Activated CD4-positive, alpha-beta memory T cell treated with anti-CD3 and anti-CD28 coated beads, Interleukin-2, amount 10 ng/mL, durations not matched to agents 7 days and 5 days (primary cell): ENCODE measurements around the gene SAXO2. TPM values are rescaled to one million over a fixed set of nuclear protein-coding genes. Genes with fewer than 3 reads are reported as not detected.
"Not testable (repeated sequence)": the region's sequence is repeated elsewhere in the genome, so short reads cannot be mapped to it uniquely, and the experiment has no call there.

Source experiments
- CTCF ChIA-PET: fragments of 350-600 bp; sonication (Branson Sonifier 250); formaldehyde crosslinking; loops from one replicate; lab custom pipeline; 2021; ENCODE audit warnings: antibody characterized with exemption, inconsistent platforms; lab: Charles Lee
- POLR2A ChIA-PET: fragments of 350-600 bp; sonication (Branson Sonifier 250); formaldehyde crosslinking; loops from one replicate; lab custom pipeline; 2021; ENCODE audit warnings: antibody characterized with exemption; lab: Charles Lee
- DNase-seq: peaks from one replicate; pipeline ENCODE4 v3.0.0-alpha.2; 2020
- H3K27ac Mint-ChIP-seq: one replicate; pipeline ENCODE4 v1.8.0; 2021; ENCODE audit warnings: mild to moderate bottlenecking, mixed read lengths
- H3K27me3 Mint-ChIP-seq: one replicate; pipeline ENCODE4 v1.8.0; 2021; ENCODE audit warnings: mixed read lengths
- H3K36me3 Mint-ChIP-seq: one replicate; pipeline ENCODE4 v1.8.0; 2021; ENCODE audit warnings: low read depth, mixed read lengths
- H3K4me1 Mint-ChIP-seq: one replicate; pipeline ENCODE4 v1.8.0; 2021; ENCODE audit warnings: mixed read lengths
- H3K4me3 Mint-ChIP-seq: one replicate; pipeline ENCODE4 v1.8.0; 2021; ENCODE audit warnings: mild to moderate bottlenecking, mixed read lengths
- H3K9me3 Mint-ChIP-seq: one replicate; pipeline ENCODE4 v1.8.0; 2021; ENCODE audit warnings: mixed read lengths
- total RNA-seq, 2 experiments: library from RNA; stranded (reverse); gene quantifications; one replicate each; pipeline ENCODE4 v1.2.3, GENCODE V29; 2021

The SAXO2 gene
- total RNA-seq, 2 experiments from 2014 or later = 0.60 TPM; not detected in 1

DNA sequence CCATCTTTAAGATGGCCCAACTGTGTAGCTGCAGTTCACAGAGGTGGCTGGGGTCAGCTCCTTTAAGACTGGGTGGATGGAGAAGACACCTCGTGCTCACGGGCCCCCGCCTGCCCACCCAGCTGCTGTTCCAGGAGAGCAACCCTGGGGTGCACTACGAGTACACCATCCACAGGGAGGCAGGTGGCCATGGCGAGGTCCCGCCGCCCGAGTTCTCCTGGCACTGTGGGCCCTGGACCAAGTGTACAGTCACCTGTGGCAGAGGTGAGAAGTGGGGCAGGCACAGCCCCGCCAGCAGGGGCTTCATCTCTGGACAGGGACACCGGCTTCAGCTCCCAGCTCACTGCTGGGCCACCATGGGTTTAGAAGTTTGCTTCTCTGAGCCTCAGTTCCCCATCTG is 59.9 kb downstream of the SAXO2 start:
- H3K36me3 Mint-ChIP-seq = not testable (repeated sequence)

DNA sequence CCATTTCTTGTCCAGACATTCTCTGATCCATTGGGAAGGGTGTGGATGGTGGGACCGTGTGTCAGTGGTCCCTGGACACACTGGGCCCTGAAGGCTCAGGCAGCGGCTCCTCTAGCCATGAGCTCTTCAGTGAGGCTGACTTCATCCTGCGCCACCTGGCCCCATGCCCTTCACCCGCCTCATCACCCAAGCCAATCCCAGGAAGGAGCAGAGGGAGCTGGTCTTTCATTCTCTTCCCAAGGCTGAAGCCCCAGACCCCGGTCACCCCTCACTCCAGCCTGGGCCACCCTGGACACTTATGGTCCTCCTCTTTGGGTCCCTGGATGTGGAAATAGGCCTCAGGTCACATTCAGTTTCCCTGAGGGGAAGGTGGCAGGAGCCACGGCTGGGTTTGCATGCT is 62.2 kb downstream of the SAXO2 start:
- H3K27me3 Mint-ChIP-seq, DNase-seq, H3K4me1 Mint-ChIP-seq, H3K4me3 Mint-ChIP-seq, H3K9me3 Mint-ChIP-seq, H3K36me3 Mint-ChIP-seq, POLR2A ChIA-PET, H3K27ac Mint-ChIP-seq, CTCF ChIA-PET: not testable (repeated sequence)

More for the DNA sequence above, 59.9 kb downstream of the SAXO2 start:
- H3K27ac Mint-ChIP-seq, H3K9me3 Mint-ChIP-seq, CTCF ChIA-PET, DNase-seq, H3K27me3 Mint-ChIP-seq, POLR2A ChIA-PET, H3K4me3 Mint-ChIP-seq, H3K4me1 Mint-ChIP-seq: not testable (repeated sequence)

DNA sequence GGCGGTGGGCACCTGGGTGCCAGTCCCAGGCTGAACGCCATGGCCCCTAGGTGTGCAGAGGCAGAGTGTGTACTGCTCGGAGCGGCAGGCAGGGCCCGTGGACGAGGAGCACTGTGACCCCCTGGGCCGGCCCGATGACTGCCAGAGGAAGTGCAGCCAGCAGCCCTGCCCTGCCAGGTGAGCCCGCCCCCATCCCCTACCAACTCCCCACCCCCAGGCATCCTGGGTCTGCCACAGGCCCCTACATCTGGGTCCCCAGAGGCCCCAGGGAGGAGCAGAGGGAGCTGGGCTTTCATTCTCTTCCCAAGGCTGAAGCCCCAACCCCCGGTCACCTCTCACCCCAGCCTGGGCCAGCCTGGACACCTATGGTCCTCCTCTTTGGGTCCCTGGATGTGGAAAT is 63.0 kb downstream of the SAXO2 start:
- H3K9me3 Mint-ChIP-seq, H3K4me3 Mint-ChIP-seq, H3K4me1 Mint-ChIP-seq, H3K36me3 Mint-ChIP-seq, CTCF ChIA-PET, DNase-seq, H3K27me3 Mint-ChIP-seq, POLR2A ChIA-PET, H3K27ac Mint-ChIP-seq: not testable (repeated sequence)

DNA sequence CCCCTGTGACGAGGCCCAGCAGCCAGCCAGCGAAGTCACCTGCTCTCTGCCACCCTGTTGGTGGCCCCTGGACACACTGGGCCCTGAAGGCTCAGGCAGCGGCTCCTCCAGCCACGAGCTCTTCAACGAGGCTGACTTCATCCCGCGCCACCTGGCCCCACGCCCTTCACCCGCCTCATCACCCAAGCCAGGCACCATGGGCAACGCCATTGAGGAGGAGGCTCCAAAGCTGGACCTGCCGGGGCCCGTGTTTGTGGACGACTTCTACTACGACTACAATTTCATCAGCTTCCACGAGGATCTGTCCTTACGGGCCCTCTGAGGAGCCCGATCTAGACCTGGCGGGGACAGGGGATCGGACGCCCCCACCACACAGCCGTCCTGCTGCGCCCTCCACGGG is 64.3 kb downstream of the SAXO2 start:
- H3K27me3 Mint-ChIP-seq, DNase-seq, H3K4me1 Mint-ChIP-seq, CTCF ChIA-PET, H3K27ac Mint-ChIP-seq, H3K9me3 Mint-ChIP-seq, POLR2A ChIA-PET, H3K4me3 Mint-ChIP-seq, H3K36me3 Mint-ChIP-seq: not testable (repeated sequence)

DNA sequence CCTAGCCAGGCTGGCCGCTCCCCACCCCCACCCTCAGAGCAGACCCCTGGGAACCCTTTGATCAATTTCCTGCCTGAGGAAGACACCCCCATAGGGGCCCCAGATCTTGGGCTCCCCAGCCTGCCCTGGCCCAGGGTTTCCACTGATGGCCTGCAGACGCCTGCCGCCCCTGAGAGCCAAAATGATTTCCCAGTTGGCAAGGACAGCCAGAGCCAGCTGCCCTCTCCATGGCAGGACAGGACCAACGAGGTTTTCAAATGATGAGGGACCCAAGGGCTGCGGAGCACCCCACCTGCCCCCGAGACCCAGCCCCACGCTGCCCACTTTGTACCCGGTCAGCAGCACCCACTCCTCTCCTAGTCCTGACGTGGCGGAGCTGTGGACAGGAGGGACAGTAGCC is 64.8 kb downstream of the SAXO2 start:
- H3K27me3 Mint-ChIP-seq, H3K9me3 Mint-ChIP-seq, H3K4me1 Mint-ChIP-seq, H3K27ac Mint-ChIP-seq, H3K4me3 Mint-ChIP-seq, CTCF ChIA-PET, DNase-seq, POLR2A ChIA-PET, H3K36me3 Mint-ChIP-seq: not testable (repeated sequence)

DNA sequence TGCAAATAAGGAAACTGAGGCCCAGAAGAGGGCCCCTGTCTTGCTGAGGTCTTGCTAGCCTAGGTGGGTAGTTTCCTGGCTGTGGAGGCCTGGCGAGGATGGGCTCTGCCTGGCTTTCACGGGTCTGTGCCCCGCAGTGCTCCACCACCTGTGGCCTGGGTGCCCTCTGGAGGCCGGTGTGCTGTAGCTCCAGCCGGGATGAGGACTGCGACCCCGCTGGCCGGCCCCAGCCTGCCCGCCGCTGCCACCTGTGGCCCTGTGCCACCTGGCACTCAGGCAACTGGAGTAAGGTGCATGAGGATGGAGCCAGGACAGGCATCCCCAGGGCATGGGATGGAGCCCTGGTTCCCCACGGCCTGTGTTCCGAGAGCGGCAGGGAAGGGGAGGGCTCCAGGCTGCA is 66.4 kb downstream of the SAXO2 start:
- H3K27me3 Mint-ChIP-seq, H3K4me3 Mint-ChIP-seq, DNase-seq, H3K36me3 Mint-ChIP-seq, CTCF ChIA-PET, POLR2A ChIA-PET, H3K4me1 Mint-ChIP-seq, H3K9me3 Mint-ChIP-seq, H3K27ac Mint-ChIP-seq: not testable (repeated sequence)

DNA sequence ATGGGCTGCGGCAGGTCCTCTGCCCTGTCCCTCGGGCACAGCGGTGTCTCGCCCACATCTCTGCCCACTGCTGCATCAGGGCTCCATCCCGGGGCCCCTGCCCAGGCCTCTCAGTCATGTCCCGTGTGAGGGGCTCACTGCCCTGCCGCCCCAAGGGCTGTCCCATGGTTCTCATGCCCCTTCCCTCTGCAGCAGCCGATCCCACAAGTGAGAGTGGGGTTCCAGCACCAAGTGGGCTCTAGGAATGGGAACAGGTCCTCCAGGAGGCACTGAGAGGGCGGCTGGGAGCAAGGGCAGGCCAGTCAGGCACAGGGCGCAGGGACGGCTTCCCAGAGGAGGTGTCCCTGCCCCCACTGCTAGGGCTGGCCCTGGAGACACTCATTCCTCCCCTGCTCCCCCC is 68.3 kb downstream of the SAXO2 start:
- H3K36me3 Mint-ChIP-seq, H3K4me3 Mint-ChIP-seq, H3K4me1 Mint-ChIP-seq, CTCF ChIA-PET, H3K9me3 Mint-ChIP-seq, H3K27me3 Mint-ChIP-seq, DNase-seq, POLR2A ChIA-PET, H3K27ac Mint-ChIP-seq: not testable (repeated sequence)

DNA sequence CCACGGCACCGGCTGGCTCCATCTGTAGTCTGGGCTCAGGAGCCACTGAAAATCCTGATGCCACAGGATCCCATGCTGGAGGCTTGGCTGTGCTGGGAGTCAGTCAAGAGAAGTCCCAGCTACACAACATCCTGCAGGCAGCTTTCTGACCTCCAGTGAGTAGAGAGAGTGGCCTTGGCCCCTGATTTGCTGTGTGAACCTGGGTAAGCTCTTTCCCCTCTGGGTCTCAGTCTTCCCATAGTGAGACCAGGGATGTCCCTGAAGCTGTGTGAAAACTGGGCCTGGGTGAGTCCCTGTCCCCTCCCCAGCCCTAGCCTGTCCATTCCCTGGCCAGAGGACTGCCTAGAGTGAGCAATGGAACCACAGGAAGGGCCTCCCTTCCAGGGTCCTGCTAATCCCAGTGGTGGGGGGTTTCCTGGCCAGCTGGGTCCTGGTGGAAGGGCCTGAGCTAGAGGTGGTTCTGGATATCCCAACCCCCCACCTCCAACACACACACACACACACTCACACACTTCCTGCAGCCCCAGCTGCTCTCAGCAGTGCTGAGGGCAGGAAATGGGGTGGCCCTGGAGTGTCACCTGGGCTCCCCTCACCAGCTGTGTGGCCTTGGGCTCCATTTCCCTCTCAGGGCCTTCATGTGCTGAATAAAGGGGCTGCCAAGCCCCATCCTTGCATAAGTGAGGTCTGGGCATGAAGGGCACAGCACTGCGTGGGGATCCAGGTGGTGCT is 69.1 kb downstream of the SAXO2 start:
- H3K4me1 Mint-ChIP-seq, H3K4me3 Mint-ChIP-seq, POLR2A ChIA-PET, H3K36me3 Mint-ChIP-seq, H3K27me3 Mint-ChIP-seq, H3K9me3 Mint-ChIP-seq, H3K27ac Mint-ChIP-seq, CTCF ChIA-PET, DNase-seq: not testable (repeated sequence)

DNA sequence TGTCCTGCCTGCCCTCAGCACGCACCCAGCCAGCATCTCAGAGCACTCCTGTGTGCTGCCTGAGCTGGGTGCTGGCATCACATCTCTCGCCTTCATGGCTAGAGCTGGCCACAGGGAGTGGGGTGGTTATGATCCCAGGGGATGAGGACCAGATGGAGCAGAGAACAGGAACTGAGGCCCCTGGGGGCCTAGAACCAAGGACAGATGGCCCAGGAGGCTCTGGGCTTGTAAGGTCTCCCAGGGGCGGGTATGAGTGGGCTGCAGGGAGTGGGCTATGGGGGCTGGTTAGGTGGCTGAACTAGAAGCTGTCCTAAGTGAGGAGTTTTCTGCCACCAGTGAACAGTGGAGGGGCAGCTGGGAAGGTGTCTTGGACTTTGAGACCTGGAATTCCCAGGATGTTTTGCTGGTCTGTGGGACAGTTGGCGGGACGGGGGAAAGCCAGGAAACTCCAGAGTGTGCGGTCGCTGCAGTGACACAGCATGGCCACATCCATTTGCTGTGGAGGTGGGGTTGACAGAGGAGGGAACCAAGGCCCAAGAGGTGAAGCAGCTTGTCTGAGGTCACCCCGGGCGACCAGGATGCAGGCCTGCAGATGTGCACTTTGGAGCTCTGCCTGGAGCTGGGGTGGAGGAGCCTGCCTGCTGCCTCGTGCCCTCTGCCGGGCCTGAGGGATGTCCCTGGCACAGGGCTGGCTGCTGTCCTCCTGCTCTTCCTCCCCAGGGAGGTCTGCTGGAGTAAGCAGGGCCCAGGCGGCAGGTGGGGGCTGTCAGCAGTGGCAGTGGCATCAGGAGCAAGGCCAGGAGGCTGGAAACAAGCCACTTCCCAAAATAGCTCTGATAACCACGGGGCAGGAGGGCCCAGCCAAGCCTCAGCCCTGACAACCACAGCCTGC is 70.3 kb downstream of the SAXO2 start:
- H3K4me3 Mint-ChIP-seq, H3K9me3 Mint-ChIP-seq, POLR2A ChIA-PET, H3K27me3 Mint-ChIP-seq, CTCF ChIA-PET, H3K27ac Mint-ChIP-seq, DNase-seq, H3K36me3 Mint-ChIP-seq, H3K4me1 Mint-ChIP-seq: not testable (repeated sequence)

DNA sequence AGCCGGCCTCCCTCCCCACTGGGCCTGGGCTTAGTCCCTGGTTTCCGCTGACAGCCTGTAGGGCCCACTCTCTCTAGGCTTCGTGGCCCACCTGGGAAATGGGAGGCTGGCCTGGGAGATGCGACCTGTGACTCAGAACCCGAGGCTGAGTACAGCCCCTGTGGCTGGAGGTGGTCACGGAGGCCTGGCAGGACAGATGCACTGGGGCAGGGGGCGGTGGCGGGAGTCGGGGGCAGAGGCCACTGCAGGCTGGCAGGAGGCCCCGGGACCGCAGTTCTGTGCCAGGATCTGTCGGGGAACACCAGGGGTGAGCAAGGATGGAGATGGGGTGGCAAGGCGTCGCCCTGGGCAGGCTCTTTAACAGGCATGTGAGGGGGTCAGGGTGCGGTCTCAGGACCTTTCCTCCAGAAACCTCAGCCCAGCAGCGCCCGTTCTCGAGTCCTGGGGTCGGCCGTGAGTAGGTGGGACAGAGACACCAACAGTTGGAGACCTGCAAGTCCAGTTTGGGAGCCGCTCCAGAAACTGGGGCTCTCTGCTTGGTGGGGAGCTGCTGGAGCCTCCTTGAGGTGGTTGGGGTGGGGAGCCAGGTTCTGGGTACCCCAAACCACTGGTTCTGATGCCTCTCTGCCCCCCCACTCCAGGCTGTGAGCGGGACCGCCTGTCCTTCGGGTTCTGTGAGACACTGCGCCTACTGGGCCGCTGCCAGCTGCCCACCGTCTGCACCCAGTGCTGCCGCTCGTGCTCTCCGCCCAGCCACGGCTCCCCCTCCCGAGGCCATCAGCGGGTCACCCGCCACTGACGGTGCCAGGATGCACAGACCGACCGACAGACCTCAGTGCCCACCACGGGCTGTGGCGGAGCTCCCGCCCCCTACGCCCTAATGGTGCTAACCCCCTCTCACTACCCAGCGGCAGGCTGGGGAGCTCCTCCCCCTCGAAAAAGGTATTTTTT is 71.3 kb downstream of the SAXO2 start:
- H3K27ac Mint-ChIP-seq, H3K27me3 Mint-ChIP-seq, H3K4me3 Mint-ChIP-seq, H3K4me1 Mint-ChIP-seq, H3K9me3 Mint-ChIP-seq, DNase-seq, POLR2A ChIA-PET, CTCF ChIA-PET, H3K36me3 Mint-ChIP-seq: not testable (repeated sequence)

Other genes with a start within 250 kb of the SAXO2 start
- gene MEX3B, start 216.8 kb upstream of the SAXO2 start, total RNA-seq = under 1 TPM; 0.91 to 0.93 TPM
- gene EFL1, start 84 bp upstream of the SAXO2 start, total RNA-seq = 10 to 100 TPM; 20.8 to 23.1 TPM
- 1 to 10 TPM in 1 of 2 experiments, under 1 TPM in 1; 0.95 to 1.1 TPM for gene GOLGA6L10, start 86.7 kb downstream of the SAXO2 start, total RNA-seq
- gene GOLGA6L9, start 167.0 kb downstream of the SAXO2 start, total RNA-seq = 1 to 10 TPM; 1.2 to 1.4 TPM